ENCODE measurements around the gene FAM170B. TPM values are rescaled to one million over a fixed set of nuclear protein-coding genes. Genes with fewer than 3 reads are reported as not detected.

The FAM170B gene
- total and polyA plus RNA-seq, 2 of the 4 experiments (the other 2 are of a cell fraction), result not detected

DNA sequence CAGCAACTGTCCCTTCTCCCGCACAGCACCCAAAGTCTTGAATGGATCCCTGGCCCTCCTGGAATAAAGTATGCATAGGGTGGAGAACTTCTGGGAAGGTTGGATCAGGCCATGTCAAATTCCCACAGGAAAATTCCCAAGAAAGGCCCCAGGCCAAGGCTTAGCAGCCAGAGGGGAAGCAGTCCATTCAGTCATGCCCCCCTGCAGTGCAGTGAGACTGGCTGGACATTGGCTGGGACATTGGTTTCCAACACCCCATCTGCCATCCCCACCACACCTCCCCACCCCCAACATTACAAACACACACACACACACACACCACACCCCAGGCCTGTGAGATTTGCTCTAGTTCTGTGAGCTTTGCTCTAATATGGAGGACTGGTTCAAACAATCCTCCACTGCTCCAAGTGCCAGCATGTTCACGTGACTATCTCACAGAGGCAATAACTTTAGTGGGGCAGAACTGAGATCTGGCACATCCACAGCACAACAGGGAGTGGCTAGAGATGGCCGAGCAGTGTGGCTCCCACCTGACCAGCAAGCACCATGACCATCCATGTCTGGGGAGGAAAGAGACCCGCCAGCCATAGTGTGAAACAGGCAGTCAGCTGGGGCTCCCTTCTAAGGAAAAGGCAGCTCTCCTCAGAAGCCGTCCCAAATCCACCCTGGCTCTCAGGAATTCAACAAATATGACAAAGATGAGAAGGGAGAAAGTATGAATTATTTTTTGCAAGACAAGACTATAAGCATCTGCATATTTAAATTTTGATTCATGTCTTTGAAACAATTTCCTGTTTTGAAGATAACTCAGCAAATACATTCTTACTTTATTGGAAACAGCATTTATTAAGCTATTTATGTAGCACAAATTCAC is 6.7 kb upstream of the FAM170B start:
- H3K9ac ChIP-seq (ENCODE audit: low read depth, low read length), result no peak overlapping the region

More for the DNA sequence above, 6.7 kb upstream of the FAM170B start:
- no TSS peak for BruUV-seq (replicated peaks)
- Histone ChIP-seq H4K8ac (ENCODE audit: low read depth in 2 of 2, low read length in 2 of 2) (peak overlapping the region; percentile 82 to 89), H3K4me2 (ENCODE audit: low read depth, low read length) (0 out of 2 replicates have a peak overlapping the region, but pooled peaks have one; percentile 4), H2BK120ac (ENCODE audit: low read depth, low read length) (peak overlapping the region; percentile 99), H4K20me1 (ENCODE audit: insufficient read depth, low read length) (peaks cover 13% of the 10 kb centered on the region; the same call in 1 of the 2 replicates), H3K18ac (ENCODE audit: low read depth, low read length) (peak overlapping the region; percentile 80), H3K36me3 (ENCODE audit: control insufficient read depth, insufficient read depth, low read length) (no peaks in the 10 kb centered on the region), H3K4ac (ENCODE audit: low read depth, low read length) (peak overlapping the region; percentile 99), H2BK15ac (ENCODE audit: low read depth, low read length) (peak overlapping the region; percentile 97; the same call in 2 of the 3 replicates), H3K4me1 (ENCODE audit: control insufficient read depth, insufficient read depth, low read length) (peaks cover 51% of the 10 kb centered on the region), H4K91ac (ENCODE audit: insufficient read depth, low read depth, low read length) (peak overlapping the region; percentile 94), H4K5ac (ENCODE audit: low read depth, low read length) (peak overlapping the region; percentile 69), H2AFZ (replicated peaks; ENCODE audit: low read length, poor library complexity) (peak overlapping the region; percentile 83), H3K23ac (ENCODE audit: low read depth, low read length) (peak overlapping the region; percentile 95), H3K9me1 (ENCODE audit: insufficient read depth, low read length) (peaks cover 35% of the 10 kb centered on the region), H2AK5ac (ENCODE audit: low read depth, low read length) (peak overlapping the region; percentile 100), H2BK20ac (ENCODE audit: low read depth, low read length) (peak overlapping the region; percentile 98), H3K79me1 (ENCODE audit: low read depth in 1 of 2, low read length in 2 of 2) (no peaks in the 10 kb centered on the region), H3K14ac (replicated peaks; ENCODE audit: low read depth, low read length) (peak overlapping the region; percentile 94), H3K27me3 (ENCODE audit: control insufficient read depth, insufficient read depth, low read length) (0 out of 2 replicates have a peak, but pooled peaks cover 3% of the 10 kb centered on the region), H3K27ac (ENCODE audit: insufficient read depth, low read length) (peak overlapping the region; percentile 82), H2AK9ac (replicated peaks; ENCODE audit: low read depth, low read length, poor library complexity) (peak overlapping the region; percentile 67), H3K9me3 (ENCODE audit: control insufficient read depth, insufficient read depth, low read length) (no peaks in the 10 kb centered on the region), H3K4me3 (ENCODE audit: insufficient read depth, low read depth, low read length) (no peak overlapping the region), H2BK5ac (ENCODE audit: low read depth, low read length, poor library complexity, severe bottlenecking) (peak overlapping the region; percentile 93), H3K56ac (ENCODE audit: extremely low read depth, insufficient read depth, low read length) (0 out of 2 replicates have a peak overlapping the region, but pooled peaks have one; percentile 26)
- POLR2A ChIA-PET (ENCODE audit: unreplicated experiment), result no interaction called here
- in situ Hi-C loops (cut with MboI; ENCODE audit: low sequenced_read_pairs) (no loop called here), dilution Hi-C loops (cut with HindIII; ENCODE audit: low sequenced_read_pairs, unreplicated experiment) (no loop called here), intact Hi-C loops (cut with micrococcal nuclease) (no loop called here)
- CTCF ChIA-PET, result interaction anchor here (1.4 kb wide), 1 partner anchor 94 kb away, joined by 3 read pairs; no protein-coding TSS in a partner anchor
- DNase-seq, result no peak
- TF ChIP-seq POLR2A (IDR thresholded peaks at IDR 0.05; ENCODE audit: low read depth, low read length) (no peak), RFX5 (IDR thresholded peaks at IDR 0.05; ENCODE audit: low read depth, low read length) (no peak), FOS (IDR thresholded peaks at IDR 0.05; ENCODE audit: low read depth, low read length) (no peak), MAFK (IDR thresholded peaks at IDR 0.05; ENCODE audit: low read depth, low read length) (no peak), CEBPB (IDR thresholded peaks at IDR 0.05; ENCODE audit: low read depth, low read length) (no peak), BHLHE40 (IDR thresholded peaks at IDR 0.05; ENCODE audit: low read depth, low read length) (no peak)
- no peak for ATAC-seq (ENCODE audit: low read depth)
- WGBS, 2 experiments (ENCODE audit: extremely low coverage in 2 of 2, insufficient read length in 1 of 2), result 40% methylated on average over 1 of the region's 5 CpGs; no CpG with 5 or more reads in 1 of the 2 experiments

Data from IMR-90 (cell line).